Adrenal gland (tissue), 12 donors: Measurements from ENCODE around the gene XYLB. TPM values are rescaled to one million over a fixed set of nuclear protein-coding genes. Genes with fewer than 3 reads are reported as not detected.

ENCODE experiments used
- DNase-seq, 7 donors: peaks; one replicate each; pipeline ENCODE4 v3.0.0-alpha.2; 2019 to 2020
- H3K27ac ChIP-seq, 5 donors: fragments of 200-600 bp; sonication (generic) in 4 of 5; 1 replicate in 3 of 5; 2 replicates in 2 of 5; pipeline versions ENCODE4 v1.5.1 to v1.8.0; 2016 to 2020; ENCODE audit warnings: mild to moderate bottlenecking in 1 of 5
- H3K27me3 ChIP-seq: fragments of 200-600 bp; 2 replicates; pipeline ENCODE4 v1.8.0; 2021
- H3K36me3 ChIP-seq, 2 donors: fragments of 200-600 bp; replicated peaks in 1 of 2; 1 replicate in 1 of 2; 2 replicates in 1 of 2; pipeline versions ENCODE4 v1.5.1 to v1.8.0; 2018 to 2022
- H3K4me1 ChIP-seq, 2 donors: fragments of 200-600 bp; replicated peaks in 1 of 2; 1 replicate in 1 of 2; 2 replicates in 1 of 2; pipeline versions ENCODE4 v1.5.1 to v1.8.0; 2018 to 2021
- H3K4me3 ChIP-seq, 4 donors: fragments of 200-600 bp; sonication (generic) in 3 of 4; one replicate each; pipeline ENCODE4 v1.5.1; 2016 to 2018
- H3K9me3 ChIP-seq, 3 donors: fragments of 200-600 bp; sonication (generic) in 1 of 3; replicated peaks in 1 of 3; 1 replicate in 2 of 3; 2 replicates in 1 of 3; pipeline versions ENCODE4 v1.5.1 to v1.8.0; 2016 to 2021
- POLR2A ChIP-seq, 2 donors: fragments of 450-650 bp; IDR thresholded peaks; one replicate each; pipeline ENCODE4 v1.6.1; 2017; ENCODE audit warnings: antibody characterized with exemption in 2 of 2, mild to moderate bottlenecking in 2 of 2, moderate library complexity in 1 of 2
- WGBS, 4 donors: extraction: QIAGEN DNeasy Blood & Tissue Kit in 2 of 4; methylation state at CpG; one replicate each; pipeline versions ENCODE4 v1.1.5 to v1.1.7; 2013 to 2017; 5-methylcytosine and 5-hydroxymethylcytosine counted together
- intact Hi-C, 2 donors: fragments of 100-400 bp; cut with DNase I; formaldehyde crosslinking; loops; one replicate each; pipeline versions ENCODE4 v1.14.1 to v1.15.0; 2022 to 2023
- polyA plus RNA-seq, 3 donors: library from polyadenylated mRNA; stranded (reverse); fragments of 200-250 nt in 2 of 3; fragments of 350-450 nt in 1 of 3; fragmentation: Illumina TruSeq in 1 of 3; extraction: RNeasy Lipid Tissue Mini Kit (QIAGEN cat#74804) in 1 of 3; gene quantifications; one replicate each; pipeline ENCODE4 v1.2.3, GENCODE V29; 2013 to 2014
- small RNA-seq, 2 donors: library from RNA; depleted of rRNA; stranded (forward); fragments of <200 nt; gene quantifications; one replicate each; pipeline ENCODE3, GENCODE V24; 2016
- total RNA-seq, 9 donors: library from RNA; depleted of rRNA in 4 of 9; stranded (reverse); fragments of >200 nt in 4 of 9; fragments of 120-200 nt in 1 of 9; fragmentation: NEBNext Ultra II Directional in 1 of 9; extraction: Animal tissue kit (Norgen Biotek cat#: 25700) in 1 of 9; gene quantifications; one replicate each; pipeline versions ENCODE4 v1.1.0 to v1.2.4, GENCODE V29; 2013 to 2023
- TF ChIP-seq, protein P1 (sequence below), 6 experiments: fragments of 450-650 bp in 4 of 6; fragments of 200-600 bp in 2 of 6; sonication (generic) in 1 of 6; IDR thresholded peaks; 1 replicate in 5 of 6; 2 replicates in 1 of 6; pipeline versions ENCODE4 v1.5.1 to v1.8.0; 2016 to 2021; ENCODE audit warnings: antibody characterized with exemption in 6 of 6, mild to moderate bottlenecking in 2 of 6, moderate library complexity in 1 of 6
- donor health status: healthy with polysubstance abuse.
- donor health status: Bipolar disorder and iron deficiency.
- donor health status: DM: yes; HTN: yes; CAD: no.
- donor health status: DM: no; HTN: no; CAD: no.
- donor health status: DM: no; HTN: no; CAD: no.
- donor health status: DM: yes; HTN: yes; CAD: no.

XYLB gene
- total and polyA plus RNA-seq, 12 donors, result 1.5 to 14.9 (median 7.5) TPM

DNA sequence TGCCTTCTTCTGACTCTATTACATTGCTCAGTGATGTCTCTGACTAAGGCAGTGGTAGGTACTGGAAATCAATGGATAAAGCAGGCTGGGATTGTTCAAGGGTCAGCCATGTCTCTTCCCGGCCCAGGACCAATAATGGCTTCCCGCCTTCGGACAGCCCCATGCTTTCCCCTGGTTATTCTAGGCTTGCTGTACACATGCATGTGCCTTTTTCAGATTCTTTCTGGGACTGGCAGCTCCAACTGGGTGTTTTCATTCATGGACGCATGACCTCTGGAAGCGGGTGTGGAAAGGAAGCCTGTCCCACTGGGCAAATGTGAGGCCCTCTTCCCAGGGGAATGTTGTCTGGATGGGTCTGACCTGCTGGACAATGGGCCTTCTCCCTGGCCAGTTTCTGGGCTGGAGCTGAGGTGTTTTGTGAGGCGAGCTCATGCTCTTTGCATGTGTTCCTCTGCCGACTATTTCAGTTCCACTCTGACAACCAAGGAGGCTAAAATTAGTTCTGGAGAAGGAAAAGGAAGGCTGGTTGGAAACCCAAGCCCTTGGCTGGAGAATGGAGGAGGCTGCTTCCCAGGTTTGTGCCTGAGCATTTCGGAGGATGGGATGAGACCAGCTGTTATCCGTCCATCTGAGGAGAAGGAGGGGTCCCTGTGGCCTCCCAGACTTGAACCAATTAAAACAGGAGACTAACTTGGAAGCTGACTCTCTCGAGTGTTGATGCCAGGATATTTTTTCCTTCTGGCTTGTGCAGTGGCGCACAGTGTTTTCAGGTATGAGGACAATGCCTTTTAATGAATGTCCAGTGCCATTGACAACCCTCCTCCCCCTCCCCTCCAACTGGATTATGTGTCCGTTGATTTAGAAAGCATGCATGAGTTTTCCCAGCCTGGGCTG is 114.0 kb downstream of the XYLB start:
- no peak for DNase-seq
- TF ChIP-seq, protein P1, sequence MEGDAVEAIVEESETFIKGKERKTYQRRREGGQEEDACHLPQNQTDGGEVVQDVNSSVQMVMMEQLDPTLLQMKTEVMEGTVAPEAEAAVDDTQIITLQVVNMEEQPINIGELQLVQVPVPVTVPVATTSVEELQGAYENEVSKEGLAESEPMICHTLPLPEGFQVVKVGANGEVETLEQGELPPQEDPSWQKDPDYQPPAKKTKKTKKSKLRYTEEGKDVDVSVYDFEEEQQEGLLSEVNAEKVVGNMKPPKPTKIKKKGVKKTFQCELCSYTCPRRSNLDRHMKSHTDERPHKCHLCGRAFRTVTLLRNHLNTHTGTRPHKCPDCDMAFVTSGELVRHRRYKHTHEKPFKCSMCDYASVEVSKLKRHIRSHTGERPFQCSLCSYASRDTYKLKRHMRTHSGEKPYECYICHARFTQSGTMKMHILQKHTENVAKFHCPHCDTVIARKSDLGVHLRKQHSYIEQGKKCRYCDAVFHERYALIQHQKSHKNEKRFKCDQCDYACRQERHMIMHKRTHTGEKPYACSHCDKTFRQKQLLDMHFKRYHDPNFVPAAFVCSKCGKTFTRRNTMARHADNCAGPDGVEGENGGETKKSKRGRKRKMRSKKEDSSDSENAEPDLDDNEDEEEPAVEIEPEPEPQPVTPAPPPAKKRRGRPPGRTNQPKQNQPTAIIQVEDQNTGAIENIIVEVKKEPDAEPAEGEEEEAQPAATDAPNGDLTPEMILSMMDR (IDR thresholded peaks at IDR 0.05), result no peak
- TF ChIP-seq POLR2A (IDR thresholded peaks at IDR 0.05), result no peak
- H3K27me3 ChIP-seq, result no peaks in the 10 kb centered on the region
- WGBS, 4 donors, result 68 to 81% (median 74%) methylated on average over 12 of the region's 12 CpGs
- peak overlapping the region in 3 of 5 donors; percentile 12 to 91 (median 74) for H3K27ac ChIP-seq
- peaks cover 57 to 70% of the 10 kb centered on the region in 2 donors for H3K4me1 ChIP-seq
- intact Hi-C loops, result no loop called here
- peak overlapping the region in 1 of 4 donors; percentile 61 for H3K4me3 ChIP-seq
- no peaks in the 10 kb centered on the region for H3K9me3 ChIP-seq
- no peaks in the 10 kb centered on the region for H3K36me3 ChIP-seq

Small RNAs within 50 kb of the gene (small RNA-seq; reads per million reads assigned to genes)
- gene RNU6-235P, result 0 reads per million in 2 donors

Other genes with a start within 250 kb of the XYLB start
- gene ACAA1, start 209.7 kb upstream of the XYLB start, total RNA-seq, result 100 to 1,000 TPM in 6 of 9 donors, 10 to 100 TPM in 3; 42.3 to 150 (median 101) TPM
- gene ACAA1, start 209.7 kb upstream of the XYLB start, polyA plus RNA-seq, result 100 to 1,000 TPM in 2 of 3 donors, 10 to 100 TPM in 1; 75.8 to 200 (median 165) TPM
- 10 to 100 TPM in 8 of 9 donors, 1 to 10 TPM in 1; 3.8 to 46.6 (median 40.7) TPM for gene MYD88, start 208.1 kb upstream of the XYLB start, total RNA-seq
- gene MYD88, start 208.1 kb upstream of the XYLB start, polyA plus RNA-seq, result 10 to 100 TPM; 22.6 to 29.9 (median 22.6) TPM
- 10 to 100 TPM; 23.9 to 47.5 (median 29.4) TPM for gene OXSR1, start 181.2 kb upstream of the XYLB start, total RNA-seq
- 10 to 100 TPM; 14.8 to 38.9 (median 19.1) TPM for gene OXSR1, start 181.2 kb upstream of the XYLB start, polyA plus RNA-seq
- under 1 TPM in 4 of 9 donors, not detected in 5; 0.06 to 0.42 (median 0.33) TPM for gene SLC22A13, start 81.0 kb upstream of the XYLB start, total RNA-seq
- gene SLC22A13, start 81.0 kb upstream of the XYLB start, polyA plus RNA-seq, result under 1 TPM in 2 of 3 donors, not detected in 1; 0.07 to 0.16 TPM
- gene SLC22A14, start 64.5 kb upstream of the XYLB start, total RNA-seq, result under 1 TPM in 4 of 9 donors, not detected in 5; 0.11 to 0.31 (median 0.12) TPM
- under 1 TPM; 0.07 to 0.32 (median 0.10) TPM for gene SLC22A14, start 64.5 kb upstream of the XYLB start, polyA plus RNA-seq
- 10 to 100 TPM in 7 of 9 donors, 1 to 10 TPM in 2; 3.6 to 20.2 (median 13.7) TPM for gene ACVR2B, start 107.1 kb downstream of the XYLB start, total RNA-seq
- 1 to 10 TPM; 1.8 to 5.1 (median 2.3) TPM for gene ACVR2B, start 107.1 kb downstream of the XYLB start, polyA plus RNA-seq
- gene EXOG, start 149.6 kb downstream of the XYLB start, total RNA-seq, result 10 to 100 TPM in 8 of 9 donors, 1 to 10 TPM in 1; 5.8 to 16.3 (median 11.5) TPM
- 10 to 100 TPM in 1 of 3 donors, 1 to 10 TPM in 2; 8.3 to 13.6 (median 9.9) TPM for gene EXOG, start 149.6 kb downstream of the XYLB start, polyA plus RNA-seq